Fibroblast of skin of scalp (primary cell): ENCODE results near the gene ACADSB.

Experiments
- DNase-seq: peaks from one replicate; pipeline ENCODE4 v3.0.0-alpha.2; 2013

The ACADSB gene

GRCh38 chr10:123101872-123102271 is 93.1 kb downstream of the ACADSB start:
- no peak for DNase-seq

GRCh38 chr10:123102673-123103072 is 93.9 kb downstream of the ACADSB start:
- no peak for DNase-seq

- no peak for DNase-seq
Observed at GRCh38 chr10:123103944-123104343, 95.1 kb downstream of the ACADSB start.
